Neural cell (in vitro differentiated cells): ENCODE results near the gene PPP1R18.

Experiments used
- EP300 ChIP-seq: fragments of 450-650 bp; conservative IDR thresholded peaks from 2 replicates; pipeline ENCODE4 v1.6.1; 2014; ENCODE audit warnings: antibody characterized with exemption, mild to moderate bottlenecking, moderate library complexity; ENCODE audit not compliant: poor library complexity, severe bottlenecking
- MXI1 ChIP-seq: fragments of 450-650 bp; conservative IDR thresholded peaks from 2 replicates; pipeline ENCODE4 v1.6.1; 2014; ENCODE audit warnings: antibody characterized with exemption, mild to moderate bottlenecking; ENCODE audit not compliant: poor library complexity, severe bottlenecking
- POLR2AphosphoS5 ChIP-seq: IDR thresholded peaks from 2 replicates; pipeline ENCODE4 v1.6.1; 2012
- REST ChIP-seq: IDR thresholded peaks from 2 replicates; pipeline ENCODE4 v1.6.1; 2012; ENCODE audit warnings: borderline replicate concordance
- TF ChIP-seq, protein P1 (sequence below): fragments of 450-650 bp; IDR thresholded peaks from 2 replicates; pipeline ENCODE4 v1.5.1; 2014; ENCODE audit warnings: antibody characterized with exemption, mild to moderate bottlenecking, moderate library complexity; ENCODE audit not compliant: poor library complexity, severe bottlenecking

DNA sequence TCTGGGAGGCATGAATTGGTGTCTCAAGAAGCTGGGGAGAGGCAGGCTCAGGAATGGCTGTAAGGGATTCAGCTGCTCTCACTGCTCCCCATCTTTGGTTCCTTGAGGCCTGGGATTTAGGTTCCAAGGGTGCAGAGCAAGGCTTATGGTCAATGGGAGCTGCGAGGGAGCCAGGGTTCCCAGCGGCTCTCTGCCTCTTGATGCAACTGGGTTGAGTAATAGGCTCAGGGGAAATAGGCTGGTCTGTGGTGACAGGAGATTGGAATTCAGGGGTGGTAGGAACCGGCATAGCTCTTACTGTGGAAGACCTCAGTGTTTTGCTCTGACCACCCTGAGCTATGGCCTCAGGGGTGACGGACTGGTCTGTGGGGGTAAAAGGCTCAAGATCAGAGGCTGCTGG is 17.4 kb upstream of the PPP1R18 start:
- TF ChIP-seq, protein P1, sequence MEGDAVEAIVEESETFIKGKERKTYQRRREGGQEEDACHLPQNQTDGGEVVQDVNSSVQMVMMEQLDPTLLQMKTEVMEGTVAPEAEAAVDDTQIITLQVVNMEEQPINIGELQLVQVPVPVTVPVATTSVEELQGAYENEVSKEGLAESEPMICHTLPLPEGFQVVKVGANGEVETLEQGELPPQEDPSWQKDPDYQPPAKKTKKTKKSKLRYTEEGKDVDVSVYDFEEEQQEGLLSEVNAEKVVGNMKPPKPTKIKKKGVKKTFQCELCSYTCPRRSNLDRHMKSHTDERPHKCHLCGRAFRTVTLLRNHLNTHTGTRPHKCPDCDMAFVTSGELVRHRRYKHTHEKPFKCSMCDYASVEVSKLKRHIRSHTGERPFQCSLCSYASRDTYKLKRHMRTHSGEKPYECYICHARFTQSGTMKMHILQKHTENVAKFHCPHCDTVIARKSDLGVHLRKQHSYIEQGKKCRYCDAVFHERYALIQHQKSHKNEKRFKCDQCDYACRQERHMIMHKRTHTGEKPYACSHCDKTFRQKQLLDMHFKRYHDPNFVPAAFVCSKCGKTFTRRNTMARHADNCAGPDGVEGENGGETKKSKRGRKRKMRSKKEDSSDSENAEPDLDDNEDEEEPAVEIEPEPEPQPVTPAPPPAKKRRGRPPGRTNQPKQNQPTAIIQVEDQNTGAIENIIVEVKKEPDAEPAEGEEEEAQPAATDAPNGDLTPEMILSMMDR, result no peak
- no peak for TF ChIP-seq MXI1
- no peak for TF ChIP-seq POLR2AphosphoS5
- no peak for TF ChIP-seq EP300
- no peak for TF ChIP-seq REST
